Measurements from ENCODE around the gene OMG.
"Not testable (repeated sequence)": the region's sequence is repeated elsewhere in the genome, so short reads cannot be mapped to it uniquely, and the experiment has no call there.

OMG gene

GRCh38 chr17:31297090-31297489 is at the start of gene OMG:
Gene OMG (minus strand): TSS chr17:31297239. CDS start chr17:31296331, 908 bp downstream.
- TF ChIP-seq POLR2AphosphoS5 (IDR thresholded peaks at IDR 0.05; ENCODE audit: borderline replicate concordance, low read depth, low read length) (no peak), FOXP2 (optimal IDR thresholded peaks at IDR 0.05; ENCODE audit: control extremely low read depth, extremely low read length, insufficient read depth) (no peak), EZH2 (IDR thresholded peaks at IDR 0.05) (no peak)

GRCh38 chr17:31345191-31345747 is 48.2 kb upstream of the OMG start:
- peaks cover 19% of the 10 kb centered on the region for H3K36me3 ChIP-seq (ENCODE audit: insufficient read depth, low read length)
- DNase-seq (ENCODE audit: low read depth, low spot score); H3K4me3 ChIP-seq: not testable (repeated sequence)

More at GRCh38 chr17:31297090-31297489, at the start of gene OMG:
- H3K9ac ChIP-seq (ENCODE audit: insufficient read length) = no peak within 1 kb of the TSS
- no peak within 1 kb of the TSS for H3K4me3 ChIP-seq
- H3K27ac ChIP-seq = no peak within 1 kb of the TSS
- H3K9me3 ChIP-seq (ENCODE audit: low read depth, low read length) = no peaks in the 10 kb centered on the region
- DNase-seq (ENCODE audit: low read depth, low spot score) = no peak
- H3K36me3 ChIP-seq (ENCODE audit: insufficient read depth, low read length) = no peaks in the 10 kb centered on the region

GRCh38 chr17:31339906-31340661 is 43.0 kb upstream of the OMG start:
- no peak overlapping the region for H3K27ac ChIP-seq
- H3K4me3 ChIP-seq = no peak overlapping the region
- peaks cover 16% of the 10 kb centered on the region for H3K36me3 ChIP-seq (ENCODE audit: insufficient read depth, low read length)
- H3K9ac ChIP-seq (ENCODE audit: insufficient read length) = no peak overlapping the region
- H3K9me3 ChIP-seq (ENCODE audit: low read depth, low read length) = no peaks in the 10 kb centered on the region
- DNase-seq (ENCODE audit: low read depth, low spot score) = no peak
- TF ChIP-seq FOXP2 (optimal IDR thresholded peaks at IDR 0.05; ENCODE audit: control extremely low read depth, extremely low read length, insufficient read depth) = no peak
- no peak for TF ChIP-seq EZH2 (IDR thresholded peaks at IDR 0.05)

More at GRCh38 chr17:31345191-31345747, 48.2 kb upstream of the OMG start:
- not testable (repeated sequence) for H3K27ac ChIP-seq; H3K9ac ChIP-seq (ENCODE audit: insufficient read length); H3K9me3 ChIP-seq (ENCODE audit: low read depth, low read length)

- no peak overlapping the region for H3K27ac ChIP-seq
- DNase-seq (ENCODE audit: low read depth, low spot score) = no peak
- TF ChIP-seq EZH2 (IDR thresholded peaks at IDR 0.05) = no peak
- TF ChIP-seq FOXP2 (optimal IDR thresholded peaks at IDR 0.05; ENCODE audit: control extremely low read depth, extremely low read length, insufficient read depth) = no peak
- TF ChIP-seq POLR2AphosphoS5 (IDR thresholded peaks at IDR 0.05; ENCODE audit: borderline replicate concordance, low read depth, low read length) = no peak
- no peak overlapping the region for H3K9ac ChIP-seq (ENCODE audit: insufficient read length)
- H3K36me3 ChIP-seq (ENCODE audit: insufficient read depth, low read length) = peaks cover 23% of the 10 kb centered on the region
- H3K4me3 ChIP-seq = no peak overlapping the region
- no peaks in the 10 kb centered on the region for H3K9me3 ChIP-seq (ENCODE audit: low read depth, low read length)
Observed at GRCh38 chr17:31329221-31329620, 32.2 kb upstream of the OMG start.

GRCh38 chr17:31328160-31328535 is 31.1 kb upstream of the OMG start:
- H3K4me3 ChIP-seq = no peak overlapping the region
- H3K36me3 ChIP-seq (ENCODE audit: insufficient read depth, low read length) = peaks cover 23% of the 10 kb centered on the region
- no peaks in the 10 kb centered on the region for H3K9me3 ChIP-seq (ENCODE audit: low read depth, low read length)
- DNase-seq (ENCODE audit: low read depth, low spot score) = no peak
- TF ChIP-seq FOXP2 (optimal IDR thresholded peaks at IDR 0.05; ENCODE audit: control extremely low read depth, extremely low read length, insufficient read depth) (no peak), EZH2 (IDR thresholded peaks at IDR 0.05) (no peak), POLR2AphosphoS5 (IDR thresholded peaks at IDR 0.05; ENCODE audit: borderline replicate concordance, low read depth, low read length) (no peak)
- H3K9ac ChIP-seq (ENCODE audit: insufficient read length) = no peak overlapping the region
- H3K27ac ChIP-seq = no peak overlapping the region

GRCh38 chr17:31327534-31328159 is 30.6 kb upstream of the OMG start:
- no peak for DNase-seq (ENCODE audit: low read depth, low spot score)

GRCh38 chr17:31323551-31323950 is 26.5 kb upstream of the OMG start:
- peaks cover 21% of the 10 kb centered on the region for H3K36me3 ChIP-seq (ENCODE audit: insufficient read depth, low read length)
- DNase-seq (ENCODE audit: low read depth, low spot score) = no peak
- H3K9ac ChIP-seq (ENCODE audit: insufficient read length) = no peak overlapping the region
- no peaks in the 10 kb centered on the region for H3K9me3 ChIP-seq (ENCODE audit: low read depth, low read length)
- H3K27ac ChIP-seq = no peak overlapping the region
- H3K4me3 ChIP-seq = no peak overlapping the region
- no peak for TF ChIP-seq EZH2 (IDR thresholded peaks at IDR 0.05)
- TF ChIP-seq POLR2AphosphoS5 (IDR thresholded peaks at IDR 0.05; ENCODE audit: borderline replicate concordance, low read depth, low read length) = no peak
- TF ChIP-seq FOXP2 (optimal IDR thresholded peaks at IDR 0.05; ENCODE audit: control extremely low read depth, extremely low read length, insufficient read depth) = no peak

More at GRCh38 chr17:31327534-31328159, 30.6 kb upstream of the OMG start:
- Histone ChIP-seq H3K9ac (ENCODE audit: insufficient read length) (no peak overlapping the region), H3K9me3 (ENCODE audit: low read depth, low read length) (no peaks in the 10 kb centered on the region), H3K27ac (no peak overlapping the region), H3K36me3 (ENCODE audit: insufficient read depth, low read length) (peaks cover 23% of the 10 kb centered on the region), H3K4me3 (no peak overlapping the region)
- no peak for TF ChIP-seq EZH2 (IDR thresholded peaks at IDR 0.05)
- TF ChIP-seq FOXP2 (optimal IDR thresholded peaks at IDR 0.05; ENCODE audit: control extremely low read depth, extremely low read length, insufficient read depth) = no peak
- TF ChIP-seq POLR2AphosphoS5 (IDR thresholded peaks at IDR 0.05; ENCODE audit: borderline replicate concordance, low read depth, low read length) = no peak

GRCh38 chr17:31321966-31322365 is 24.9 kb upstream of the OMG start:
- Histone ChIP-seq H3K9ac (ENCODE audit: insufficient read length) (no peak overlapping the region), H3K27ac (no peak overlapping the region)
- TF ChIP-seq POLR2AphosphoS5 (IDR thresholded peaks at IDR 0.05; ENCODE audit: borderline replicate concordance, low read depth, low read length) (no peak), FOXP2 (optimal IDR thresholded peaks at IDR 0.05; ENCODE audit: control extremely low read depth, extremely low read length, insufficient read depth) (no peak), EZH2 (IDR thresholded peaks at IDR 0.05) (no peak)

More at GRCh38 chr17:31321966-31322365, 24.9 kb upstream of the OMG start:
- DNase-seq (ENCODE audit: low read depth, low spot score) = no peak
- Histone ChIP-seq H3K36me3 (ENCODE audit: insufficient read depth, low read length) (peaks cover 9% of the 10 kb centered on the region; the same call in 1 of the 2 replicates), H3K4me3 (no peak overlapping the region), H3K9me3 (ENCODE audit: low read depth, low read length) (no peaks in the 10 kb centered on the region)
